Stimulated activated CD8-positive, alpha-beta memory T cell treated with anti-CD3 and anti-CD28 coated beads, Interleukin-2, amount 100 ng/mL, for 1 hour (primary cell): ENCODE data around the gene GDI2.
"Not testable (repeated sequence)": the region's sequence is repeated elsewhere in the genome, so short reads cannot be mapped to it uniquely, and the experiment has no call there.

Experiments used
- DNase-seq, 2 donors: peaks; one replicate each; pipeline ENCODE4 v3.0.0-alpha.2; 2020; ENCODE audit warnings: low read depth in 2 of 2

GDI2 gene

DNA sequence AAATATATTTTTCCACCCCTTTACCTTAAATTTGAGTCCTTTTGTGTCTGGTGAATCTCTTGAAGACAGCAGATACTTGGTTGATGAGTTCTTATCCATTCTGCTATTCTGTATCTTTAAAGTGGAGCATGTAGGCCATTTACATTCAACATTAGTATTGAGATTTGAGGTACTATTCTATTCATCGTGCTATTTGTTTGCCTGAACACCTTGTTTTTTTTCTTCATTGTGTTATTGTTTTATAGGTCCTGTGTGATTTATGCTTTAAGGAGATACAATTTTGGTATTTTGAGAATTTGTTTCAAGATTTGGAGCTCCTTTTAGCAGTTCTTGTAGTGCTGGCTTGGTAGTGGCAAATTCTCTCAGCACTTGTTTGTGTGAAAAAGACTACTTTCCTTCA is 29.9 kb downstream of the GDI2 start:
- no peak for DNase-seq

DNA sequence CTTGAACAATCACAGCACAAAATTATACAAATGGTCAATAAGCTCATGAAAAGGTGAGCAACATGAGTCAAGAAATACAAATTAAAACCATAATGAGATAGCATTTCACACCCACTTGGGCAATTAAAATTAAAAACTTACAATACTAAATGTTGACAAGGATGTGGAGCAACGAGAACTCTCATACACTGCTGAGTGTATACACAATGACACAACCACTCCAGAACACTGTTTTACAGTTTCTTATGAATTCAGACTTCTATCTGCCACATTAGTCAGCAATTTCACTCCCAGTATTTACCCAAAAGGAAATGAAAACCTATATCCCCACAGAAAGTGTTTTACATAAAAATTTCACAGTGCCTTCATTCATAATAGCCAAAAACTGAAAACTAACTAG is 31.1 kb downstream of the GDI2 start:
- no peak for DNase-seq

GRCh38 chr10:5779730-5780129 is 33.5 kb downstream of the GDI2 start:
- DNase-seq: no peak

DNA sequence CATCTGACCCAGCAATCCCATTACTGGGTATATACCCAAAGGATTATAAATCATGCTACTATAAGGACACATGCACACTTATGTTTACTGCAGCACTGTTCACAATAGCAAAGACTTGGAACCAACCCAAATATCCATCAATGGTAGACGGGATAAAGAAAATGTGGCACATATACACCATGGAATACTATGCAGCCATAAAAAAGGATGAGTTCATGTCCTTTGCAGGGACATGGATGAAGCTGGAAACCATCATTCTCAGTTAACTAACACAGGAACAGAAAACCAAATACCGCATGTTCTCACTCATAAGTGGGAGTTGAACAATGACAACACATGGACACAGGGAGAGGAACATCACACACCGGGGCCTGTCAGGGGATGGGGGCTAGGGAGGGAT is 35.5 kb downstream of the GDI2 start:
- not testable (repeated sequence) for DNase-seq

- DNase-seq: no peak
Measured at GRCh38 chr10:5776881-5777197, 36.4 kb downstream of the GDI2 start.

- DNase-seq: no peak
Measured at GRCh38 chr10:5776136-5776880, 36.9 kb downstream of the GDI2 start.

DNA sequence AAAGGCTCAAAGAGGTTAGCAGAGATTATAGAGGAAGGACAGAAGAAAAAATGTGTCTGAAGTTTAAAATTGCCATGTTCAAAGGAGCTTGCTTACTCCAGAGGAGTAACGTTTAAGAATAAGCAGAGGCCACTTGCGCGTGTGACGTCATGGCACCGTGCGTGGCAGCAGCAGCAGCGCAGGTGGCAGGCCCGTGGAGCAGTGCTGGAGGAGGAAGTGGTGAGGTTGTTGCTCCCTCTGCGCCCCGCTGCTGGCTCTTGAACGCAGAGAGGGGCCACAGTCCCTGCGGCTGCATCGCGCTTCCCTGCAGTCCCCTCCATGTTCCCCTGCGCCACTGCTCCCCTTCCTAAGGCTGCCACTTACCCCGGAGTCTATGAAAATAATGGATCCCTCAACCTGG is 37.5 kb downstream of the GDI2 start:
- DNase-seq: peak; percentile 45 to 61

- no peak for DNase-seq
Measured at GRCh38 chr10:5774987-5775620, 38.1 kb downstream of the GDI2 start.

GRCh38 chr10:5766189-5766588 is 47.0 kb downstream of the GDI2 start:
- DNase-seq: no peak

DNA sequence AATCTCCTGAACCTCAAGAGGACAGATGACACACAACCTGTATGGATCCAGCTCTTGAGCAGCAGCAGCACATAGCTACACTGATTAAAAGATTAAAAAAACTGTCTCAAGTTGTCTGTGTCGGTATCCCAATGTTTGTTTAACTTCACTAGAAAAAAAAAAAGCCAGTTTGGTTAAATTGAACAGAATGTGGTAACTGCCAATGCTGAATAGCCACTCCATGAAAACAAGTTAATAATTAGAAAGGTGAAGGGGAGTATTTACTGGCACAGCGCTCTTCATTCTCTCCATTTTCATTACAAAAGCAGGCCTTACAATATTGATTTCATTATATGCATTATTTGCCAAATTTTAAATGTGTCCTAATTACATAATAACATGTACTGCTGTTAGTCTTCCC is 47.6 kb downstream of the GDI2 start:
- DNase-seq: no peak

- DNase-seq: no peak
Measured at GRCh38 chr10:5764422-5765297, 48.6 kb downstream of the GDI2 start.

DNA sequence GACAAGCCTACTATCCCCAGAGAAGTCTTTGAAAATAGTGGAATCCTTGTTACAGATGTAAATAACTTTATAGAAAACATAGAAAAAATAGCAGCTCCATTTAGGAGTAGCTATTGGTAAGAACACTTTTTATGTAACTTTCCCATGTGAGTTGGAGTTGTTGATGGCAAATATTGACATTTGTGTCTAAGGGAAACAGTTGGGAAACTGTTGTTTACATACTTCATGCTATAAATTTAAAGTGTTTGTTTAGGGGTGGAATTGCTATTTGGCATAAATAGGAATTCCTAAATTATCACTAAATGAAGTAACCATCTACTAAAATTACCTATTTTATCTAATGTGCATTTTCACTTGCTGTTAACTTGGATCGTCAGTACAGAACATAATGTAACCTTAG is 50.7 kb downstream of the GDI2 start:
- no peak for DNase-seq

GRCh38 chr10:5761220-5761619 is 52.0 kb downstream of the GDI2 start:
- DNase-seq: no peak

DNA sequence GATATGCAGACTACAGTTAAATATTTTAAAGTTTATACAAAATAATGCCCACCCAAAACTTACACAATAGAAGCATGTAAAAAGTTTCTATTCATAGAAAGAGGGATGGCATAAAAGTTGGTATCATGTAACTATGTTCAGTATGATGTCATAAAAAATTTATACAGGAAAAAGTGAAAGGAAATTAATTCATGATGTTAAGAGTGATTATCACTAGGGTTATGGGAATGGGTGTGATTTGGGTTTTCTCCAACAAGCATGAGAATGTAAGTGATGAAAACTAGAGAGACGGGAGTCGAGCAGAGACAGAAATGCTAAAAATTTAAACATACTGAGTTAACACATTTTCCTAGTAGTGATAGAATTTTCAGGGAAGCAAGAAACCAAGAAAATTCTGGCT is 52.7 kb downstream of the GDI2 start:
- DNase-seq: no peak

GRCh38 chr10:5758927-5759326 is 54.3 kb downstream of the GDI2 start:
- DNase-seq: no peak

GRCh38 chr10:5757766-5758517 is 55.3 kb downstream of the GDI2 start:
- no peak for DNase-seq

GRCh38 chr10:5752301-5752871 is 60.8 kb downstream of the GDI2 start:
- no peak for DNase-seq

GRCh38 chr10:5751601-5752253 is 61.5 kb downstream of the GDI2 start:
- no peak for DNase-seq

- no peak for DNase-seq
Measured at GRCh38 chr10:5748394-5748803, 64.8 kb downstream of the GDI2 start.

DNA sequence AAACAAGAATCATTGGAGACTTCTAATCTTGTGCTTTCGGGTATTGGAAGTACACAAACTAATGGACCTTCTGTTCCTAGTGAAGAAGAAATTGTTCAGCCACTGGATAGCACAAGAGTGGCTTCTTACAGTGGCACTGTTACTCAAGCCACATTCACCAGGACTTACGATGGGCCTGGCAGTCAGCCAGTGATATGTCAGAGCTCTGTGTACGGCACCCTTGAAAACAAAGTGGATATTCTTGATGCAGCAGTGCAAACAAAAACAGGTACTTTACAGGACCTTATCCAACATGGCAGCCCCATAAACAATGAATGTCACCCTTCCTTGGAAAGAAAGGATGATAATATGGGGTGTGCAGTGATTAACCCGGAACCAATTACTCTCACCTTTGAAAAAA is 67.0 kb downstream of the GDI2 start:
- no peak for DNase-seq

- no peak for DNase-seq
Measured at GRCh38 chr10:5744849-5745248, 68.4 kb downstream of the GDI2 start.
